HG03432 (cell line): Measurements from ENCODE around the gene VDR.

ENCODE experiments used
- ATAC-seq: cut with Tn5 transposase; IDR thresholded peaks from one replicate; pipeline ENCODE4 v1.9.1; 2021; ENCODE audit warnings: mild to moderate bottlenecking, moderate library complexity; ENCODE audit not compliant: unreplicated experiment

VDR gene

GRCh38 chr12:47800582-47800981 lies 104.2 kb downstream of the VDR start:
- no peak for ATAC-seq

DNA sequence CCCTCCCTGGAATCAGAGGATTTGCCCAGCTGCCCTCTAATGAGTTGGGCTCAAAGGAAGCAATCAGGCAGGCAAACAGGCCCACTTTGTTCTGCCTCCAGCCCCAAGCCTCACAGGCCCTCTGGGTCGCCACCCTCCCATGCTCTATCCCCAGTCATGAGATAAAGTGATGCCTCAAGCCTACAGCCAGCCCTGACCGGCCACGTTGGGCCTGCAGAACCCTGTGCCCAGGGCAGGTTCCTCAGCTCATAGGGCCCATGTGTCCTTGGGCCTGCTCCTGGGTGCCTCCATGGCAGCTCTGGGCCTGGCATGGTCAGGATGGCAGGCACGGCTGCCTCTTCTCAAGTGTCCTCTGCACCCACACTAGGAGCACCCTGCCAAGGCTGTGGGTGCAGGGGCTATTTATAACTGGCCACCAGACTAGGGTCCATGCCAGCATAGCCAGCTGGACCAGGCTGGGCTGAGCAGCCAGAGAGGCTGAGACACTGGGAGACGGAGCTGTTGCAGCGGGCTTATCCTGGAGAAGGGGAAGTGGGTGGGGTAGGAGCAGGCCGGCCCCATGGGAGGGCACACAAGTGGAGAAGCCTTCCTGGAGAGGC lies 105.3 kb downstream of the VDR start:
- ATAC-seq = no peak

GRCh38 chr12:47798382-47798948 lies 106.3 kb downstream of the VDR start:
- no peak for ATAC-seq

GRCh38 chr12:47797441-47797840 lies 107.4 kb downstream of the VDR start:
- peak; percentile 54 for ATAC-seq

- no peak for ATAC-seq
These were observed 108.9 kb downstream of the VDR start for GRCh38 chr12:47795814-47796411.

DNA sequence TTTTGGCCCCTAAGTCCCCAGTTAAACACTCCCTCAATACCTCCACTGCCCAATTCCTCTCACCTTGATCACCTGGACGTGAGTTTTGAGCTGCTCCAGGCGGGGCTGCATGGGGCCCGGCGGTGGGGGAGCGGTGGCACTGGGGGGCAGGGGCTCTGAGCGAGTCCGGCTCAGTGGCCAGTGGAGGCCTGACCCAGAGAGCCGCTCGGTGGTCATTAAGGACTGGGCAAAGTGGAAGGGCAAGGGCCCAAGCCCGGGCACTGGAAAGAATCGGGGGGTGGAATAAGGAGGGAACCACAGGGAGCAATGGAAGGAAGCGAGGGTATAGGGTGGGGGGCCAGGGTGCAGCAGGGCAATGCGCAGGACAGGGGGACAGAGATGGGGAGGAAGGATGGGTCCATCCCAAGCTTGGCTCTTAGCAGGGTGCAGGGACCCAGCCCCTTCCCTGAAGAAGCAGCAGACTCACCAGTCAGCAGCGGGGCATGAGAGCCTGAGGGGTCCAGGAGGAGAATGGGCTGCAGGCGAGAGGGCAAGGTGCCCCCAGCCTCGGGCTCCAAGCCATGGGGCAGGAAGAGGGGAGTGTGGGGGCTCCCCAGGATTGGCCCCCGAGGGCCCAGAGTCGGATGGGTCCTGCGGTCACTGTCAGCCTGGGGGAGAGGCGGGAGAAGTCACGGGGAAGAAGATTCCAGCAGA lies 109.5 kb downstream of the VDR start:
- ATAC-seq = no peak

DNA sequence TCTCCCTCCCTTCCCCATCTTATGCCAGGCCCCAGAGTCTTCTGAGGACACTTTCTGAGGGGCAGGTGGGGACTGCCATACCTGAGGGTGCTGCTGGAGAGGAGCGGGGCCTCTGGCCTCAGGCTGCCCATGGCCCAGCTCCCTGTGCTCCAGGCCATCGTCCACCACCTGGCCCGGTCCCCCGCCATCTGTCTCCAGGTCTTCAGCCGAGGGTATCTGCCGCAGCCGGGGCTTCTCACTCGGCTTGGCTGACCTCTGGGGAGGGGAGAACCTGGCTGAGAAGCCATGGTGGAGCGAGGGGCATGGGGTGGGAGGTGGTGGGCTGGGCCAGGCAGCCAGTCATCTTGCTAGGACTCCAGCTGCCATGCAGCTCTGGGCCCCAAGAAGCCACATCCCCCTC lies 110.1 kb downstream of the VDR start:
- no peak for ATAC-seq

GRCh38 chr12:47793015-47793681 lies 111.6 kb downstream of the VDR start:
- ATAC-seq = no peak

DNA sequence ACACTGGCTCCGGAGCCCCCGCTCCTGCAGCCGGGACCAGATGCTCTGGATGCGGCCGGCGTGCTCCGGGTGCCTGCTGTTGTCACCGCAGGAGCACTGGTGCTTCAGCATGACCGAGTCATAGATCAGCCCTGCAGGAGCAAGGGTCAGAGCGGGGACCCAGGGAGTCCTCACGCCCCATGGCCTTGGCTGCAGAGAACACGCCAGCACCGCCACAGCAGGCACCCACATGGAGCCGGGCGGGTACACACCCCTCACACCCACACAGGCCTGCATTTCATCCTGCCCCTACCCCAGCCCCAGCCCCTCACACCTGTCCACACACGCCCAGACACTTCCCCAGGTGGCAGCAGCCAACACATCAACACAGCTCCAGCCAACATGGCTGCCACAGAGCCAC lies 112.9 kb downstream of the VDR start:
- no peak for ATAC-seq
